Posterior cingulate gyrus (tissue), 11 donors: ENCODE results near the gene FHIP1B.
A peak's percentile ranks its signal among the peaks of the same experiment; 100 is the strongest.
"Not testable (repeated sequence)": the region's sequence is repeated elsewhere in the genome, so short reads cannot be mapped to it uniquely, and the experiment has no call there.

Source experiments
- DNase-seq, 10 donors: peaks; one replicate each; pipeline versions ENCODE4 v3.0.0 to v3.0.0-alpha.2; 2020 to 2021; ENCODE audit warnings: mixed read lengths in 3 of 10
- intact Hi-C: fragments of 100-400 bp; cut with DNase I; formaldehyde crosslinking; loops from one replicate; pipeline ENCODE4 v1.15.1; 2023

Gene FHIP1B

GRCh38 chr11:6234387-6235107 lies at the start of gene FHIP1B:
TSS of gene FHIP1B (minus strand) at chr11:6234636. CDS start at chr11:6224516, 10,120 bp downstream.
- peak; percentile 99 to 100 (median 100) for DNase-seq
- intact Hi-C loops, result loop anchor here (1.0 kb wide), 1 partner anchor 24 kb away; no protein-coding TSS in a partner anchor

DNA sequence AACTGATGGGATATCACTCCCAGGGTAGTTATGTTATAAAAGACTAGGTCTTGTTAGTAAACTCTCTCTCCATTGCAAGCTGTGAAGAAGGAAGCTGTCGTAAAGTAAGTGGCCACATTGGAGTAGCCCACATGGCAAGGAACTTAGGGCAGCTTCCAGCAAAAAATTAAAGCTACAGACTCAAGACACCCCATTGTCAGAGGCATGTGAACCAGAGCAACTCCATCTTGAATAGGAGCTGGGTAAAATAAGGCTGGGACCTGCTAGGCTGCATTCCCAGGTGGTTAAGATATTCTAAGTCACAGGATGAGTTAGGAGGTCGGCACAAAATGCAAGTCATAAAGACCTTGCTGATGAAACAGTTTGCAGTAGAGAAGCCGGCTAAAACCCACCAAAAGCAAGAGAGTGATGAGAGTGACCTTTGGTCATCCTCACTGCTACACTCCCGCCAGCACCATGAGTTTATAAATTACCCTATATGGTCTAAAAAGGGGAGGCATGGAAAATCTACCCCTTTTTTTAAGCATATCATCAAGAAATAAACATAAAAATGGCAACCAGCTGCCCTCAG lies 49.1 kb upstream of the FHIP1B start:
- DNase-seq, result no peak
- intact Hi-C loops, result no loop called here

GRCh38 chr11:6280809-6281208 lies 46.4 kb upstream of the FHIP1B start:
- intact Hi-C loops, result not testable (repeated sequence)

GRCh38 chr11:6273188-6273587 lies 38.8 kb upstream of the FHIP1B start:
- DNase-seq, result peak in 4 of 10 donors; percentile 24 to 85 (median 48)
- intact Hi-C loops, result no loop called here

More at GRCh38 chr11:6280809-6281208, 46.4 kb upstream of the FHIP1B start:
- not testable (repeated sequence) for DNase-seq

DNA sequence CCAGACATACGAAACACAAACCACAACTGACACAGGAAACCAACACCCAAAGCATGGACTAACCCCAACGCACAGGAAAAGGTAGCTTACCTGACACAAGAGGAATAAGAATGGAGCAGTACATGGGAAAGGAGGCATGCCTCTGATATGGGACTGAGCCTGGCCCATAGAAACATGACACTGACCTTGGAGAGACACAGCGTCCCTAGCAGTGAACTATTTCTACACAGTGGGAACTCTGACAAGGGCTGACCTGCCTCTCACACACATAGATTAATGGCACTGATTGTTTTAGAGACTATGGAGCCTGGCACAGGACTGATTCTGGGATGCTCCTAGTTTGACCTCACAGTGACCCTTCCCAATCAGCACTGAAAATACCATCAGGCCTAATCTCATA lies 37.2 kb upstream of the FHIP1B start:
- DNase-seq, result no peak
- intact Hi-C loops, result no loop called here

DNA sequence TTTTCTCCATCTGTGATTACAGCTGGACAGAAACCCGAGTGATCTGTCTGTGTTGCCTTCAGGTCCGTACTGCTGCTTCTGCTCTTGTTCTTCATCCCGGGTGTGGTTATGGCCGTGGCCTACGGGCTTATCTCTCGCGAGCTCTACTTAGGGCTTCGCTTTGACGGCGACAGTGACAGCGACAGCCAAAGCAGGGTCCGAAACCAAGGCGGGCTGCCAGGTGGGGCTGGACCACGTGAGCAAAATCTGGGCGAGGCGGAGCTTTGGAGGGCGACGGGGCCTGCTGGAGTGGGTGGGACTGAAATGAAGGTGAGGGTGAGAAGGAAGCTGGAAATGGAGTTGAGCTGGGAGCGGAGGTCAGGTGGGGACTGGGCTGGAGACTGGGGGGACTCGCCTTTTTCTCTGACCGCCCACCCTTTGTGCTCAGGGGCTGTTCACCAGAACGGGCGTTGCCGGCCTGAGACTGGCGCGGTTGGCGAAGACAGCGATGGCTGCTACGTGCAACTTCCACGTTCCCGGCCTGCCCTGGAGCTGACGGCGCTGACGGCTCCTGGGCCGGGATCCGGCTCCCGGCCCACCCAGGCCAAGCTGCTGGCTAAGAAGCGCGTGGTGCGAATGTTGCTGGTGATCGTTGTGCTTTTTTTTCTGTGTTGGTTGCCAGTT lies 36.3 kb upstream of the FHIP1B start:
- intact Hi-C loops, result no loop called here
- no peak for DNase-seq

DNA sequence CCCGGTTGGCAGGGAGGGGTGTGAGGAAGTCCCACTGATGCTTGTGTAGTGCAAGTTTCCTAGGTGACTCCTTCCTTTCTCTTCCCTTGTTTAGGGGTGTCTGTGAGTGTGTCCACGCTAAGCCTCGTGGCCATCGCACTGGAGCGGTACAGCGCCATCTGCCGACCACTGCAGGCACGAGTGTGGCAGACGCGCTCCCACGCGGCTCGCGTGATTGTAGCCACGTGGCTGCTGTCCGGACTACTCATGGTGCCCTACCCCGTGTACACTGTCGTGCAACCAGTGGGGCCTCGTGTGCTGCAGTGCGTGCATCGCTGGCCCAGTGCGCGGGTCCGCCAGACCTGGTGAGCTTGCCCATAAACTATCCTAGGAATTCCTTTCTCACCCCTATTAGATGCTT lies 35.6 kb upstream of the FHIP1B start:
- intact Hi-C loops, result no loop called here
- DNase-seq, result peak in 2 of 10 donors; percentile 64 to 69

DNA sequence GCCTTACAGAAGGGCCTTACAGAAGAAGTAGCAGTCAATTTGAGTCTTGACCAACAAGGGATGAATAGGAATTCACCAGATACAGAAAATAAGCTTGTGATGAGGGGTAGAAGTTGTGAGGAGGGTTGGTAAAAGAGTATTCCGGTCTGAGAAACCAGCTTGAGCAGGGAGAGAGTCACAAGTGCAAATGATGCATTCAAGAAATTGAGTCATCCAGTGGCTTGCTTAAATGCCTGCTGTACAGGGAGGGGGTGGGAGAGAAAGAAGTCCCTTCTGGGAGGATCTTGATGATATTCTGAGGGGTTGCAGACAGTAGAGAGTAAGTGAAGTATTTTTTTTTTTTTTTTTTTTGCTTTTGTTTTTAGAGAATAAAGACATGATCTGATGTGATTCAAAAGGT lies 34.4 kb upstream of the FHIP1B start:
- no peak for DNase-seq
- intact Hi-C loops, result no loop called here

DNA sequence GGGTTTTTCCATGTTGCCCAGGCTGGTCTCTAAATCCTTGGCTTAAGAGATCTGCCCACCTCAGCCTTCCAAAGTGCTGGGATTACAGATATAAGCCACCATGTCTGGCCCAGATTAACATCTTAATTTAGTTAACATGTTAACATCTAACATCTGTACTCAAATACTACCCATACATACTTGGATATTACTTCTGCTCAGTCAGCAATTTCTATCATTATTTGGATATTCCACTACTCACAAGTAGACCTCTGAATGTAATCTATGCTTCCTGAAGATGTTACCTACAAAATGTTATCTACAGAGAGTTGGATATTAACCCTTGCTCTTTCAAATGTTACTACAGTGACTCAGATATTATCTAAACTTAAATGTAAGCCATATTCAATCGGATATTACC lies 29.2 kb upstream of the FHIP1B start:
- intact Hi-C loops, result no loop called here

DNA sequence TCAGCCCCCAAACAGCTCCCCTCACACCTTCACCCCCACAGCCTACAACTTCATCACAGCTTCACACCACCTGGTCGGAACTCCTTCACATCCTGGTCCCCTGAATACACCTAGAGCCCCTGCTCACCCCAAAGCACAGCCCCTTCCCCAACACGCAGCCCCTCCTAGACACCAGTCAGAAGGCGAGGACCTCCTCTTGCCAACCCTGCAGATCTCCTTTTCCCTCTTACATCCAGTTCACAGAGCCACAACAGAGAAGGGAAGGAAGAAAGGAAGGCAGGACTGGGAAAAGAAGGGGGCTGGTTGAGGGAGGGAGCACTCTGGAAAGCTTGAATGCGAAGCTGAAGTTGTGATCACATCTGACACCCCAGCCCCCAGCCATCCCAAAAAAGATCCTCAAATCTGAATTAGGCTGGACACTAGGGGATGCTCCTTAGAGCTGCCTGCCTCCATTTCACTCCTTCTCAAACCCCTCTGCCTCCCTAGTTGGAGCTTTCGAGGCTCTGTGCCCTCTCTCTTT lies 25.8 kb upstream of the FHIP1B start:
- intact Hi-C loops, result no loop called here
- DNase-seq, result peak in 1 of 10 donors; percentile 23

More for the DNA sequence above, 29.2 kb upstream of the FHIP1B start:
- DNase-seq, result no peak

DNA sequence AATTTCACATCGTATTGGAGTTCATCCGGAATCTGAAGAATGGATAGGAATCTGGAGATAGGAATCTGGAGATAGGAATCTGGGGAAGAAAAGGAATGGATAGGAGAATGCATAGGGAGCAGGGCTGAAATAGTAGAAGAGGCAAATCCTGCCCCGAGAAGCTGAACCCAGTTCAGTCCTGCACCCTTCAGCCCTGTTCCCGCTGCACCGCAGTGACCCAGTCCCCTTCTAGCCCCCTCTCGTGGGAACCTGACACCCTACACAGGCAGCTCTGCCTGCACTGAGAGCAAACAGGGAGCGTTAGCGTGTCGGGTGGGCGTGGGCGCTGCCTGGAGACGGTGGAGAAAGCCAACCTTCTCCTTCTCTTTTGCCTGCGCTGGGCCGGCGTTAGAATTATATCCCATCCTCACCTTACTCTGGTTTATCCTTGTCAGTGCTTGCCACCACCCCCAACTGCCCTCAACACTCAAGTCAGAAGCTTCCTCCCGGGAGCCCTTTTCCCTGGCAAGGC lies 24.2 kb upstream of the FHIP1B start:
- peak in 8 of 10 donors; percentile 43 to 93 (median 63) for DNase-seq
- intact Hi-C loops, result loop anchor here (1.0 kb wide), 1 partner anchor 24 kb away; the partner anchor contains the start of gene FHIP1B

GRCh38 chr11:6258141-6258540 lies 23.7 kb upstream of the FHIP1B start:
- intact Hi-C loops, result loop anchor here (1.0 kb wide), 1 partner anchor 24 kb away; the partner anchor contains the start of gene FHIP1B
- DNase-seq, result no peak

GRCh38 chr11:6253197-6253596 lies 18.8 kb upstream of the FHIP1B start:
- DNase-seq, result no peak
- intact Hi-C loops, result loop anchor here (5.0 kb wide), 1 partner anchor 64 kb away; no protein-coding TSS in a partner anchor

GRCh38 chr11:6251990-6252473 lies 17.6 kb upstream of the FHIP1B start:
- intact Hi-C loops, result loop anchor here (1.0 to 5.0 kb wide), 2 partner anchors 65 to 100 kb away; no protein-coding TSS in a partner anchor
- DNase-seq, result peak in 6 of 10 donors; percentile 34 to 91 (median 65)

DNA sequence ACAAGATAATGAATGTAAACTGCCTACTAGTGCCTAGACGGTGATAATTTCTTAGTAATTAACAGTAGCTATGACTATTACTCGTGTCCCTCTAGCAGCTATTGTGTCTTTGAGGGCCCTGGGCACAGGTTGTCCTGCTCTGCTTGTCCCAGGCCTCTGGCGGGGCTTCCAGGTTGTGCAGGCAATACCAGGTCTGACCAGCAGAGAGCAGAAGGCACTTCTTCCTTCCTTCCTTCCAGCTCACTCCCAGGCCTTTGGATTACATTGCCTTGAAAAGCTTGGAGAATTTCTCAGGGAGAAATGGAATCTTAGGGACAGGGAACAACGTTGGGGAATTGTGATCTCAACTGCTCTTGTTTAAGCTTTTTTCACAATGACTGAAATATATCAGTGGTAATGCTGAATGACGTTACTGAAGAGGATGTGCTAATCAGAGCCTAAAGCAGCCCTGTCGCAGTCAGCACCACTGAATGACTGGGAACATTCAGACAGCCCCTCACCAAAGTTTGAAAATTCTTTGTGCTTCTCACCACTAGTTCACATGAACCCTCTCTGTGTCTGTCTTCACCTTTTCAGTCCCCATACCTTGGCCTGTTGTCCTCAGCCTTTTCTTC lies 16.8 kb upstream of the FHIP1B start:
- intact Hi-C loops, result loop anchor here (1.0 to 5.0 kb wide), 2 partner anchors 66 to 101 kb away; no protein-coding TSS in a partner anchor
- peak in 9 of 10 donors; percentile 33 to 92 (median 63) for DNase-seq

DNA sequence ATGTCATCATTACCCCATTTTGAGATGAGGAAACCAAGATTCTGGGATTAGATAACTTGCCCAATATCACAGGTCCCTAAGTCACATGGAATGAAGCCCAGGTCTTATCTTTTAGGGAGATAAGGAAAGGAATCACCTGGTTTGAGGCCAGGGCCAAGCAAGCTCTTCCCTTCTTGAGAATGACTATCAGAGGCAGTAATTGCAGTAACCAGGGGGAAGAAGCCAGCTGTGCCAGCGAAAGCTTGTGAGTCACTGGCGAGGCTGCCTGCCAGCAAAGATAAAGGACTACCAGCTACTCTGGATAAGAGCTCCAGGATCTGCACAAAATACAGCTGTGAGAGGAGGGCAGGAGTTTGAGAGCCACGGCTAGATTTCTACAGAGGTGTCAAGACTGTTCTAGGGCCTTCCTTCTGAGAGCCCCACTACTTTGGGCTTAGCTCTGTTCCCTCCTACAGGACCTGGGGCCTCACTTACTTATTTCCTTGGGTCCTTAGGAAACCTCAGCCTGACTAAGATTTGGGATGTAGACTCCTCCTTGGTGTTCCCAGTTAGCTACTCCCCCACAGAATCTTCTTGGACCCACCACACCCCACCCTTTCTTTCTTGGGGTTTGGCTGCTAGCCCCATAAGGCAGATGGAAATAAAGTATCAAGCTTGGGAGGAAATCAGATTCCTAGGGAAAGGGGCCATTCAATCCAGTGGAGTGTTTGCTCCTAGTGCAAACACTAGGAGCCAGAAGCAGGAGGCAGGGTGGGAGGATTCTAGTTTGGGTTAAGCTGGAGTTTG lies 15.5 kb upstream of the FHIP1B start:
- intact Hi-C loops, result loop anchor here (5.0 kb wide), 1 partner anchor 67 kb away; no protein-coding TSS in a partner anchor

GRCh38 chr11:6248897-6249296 lies 14.5 kb upstream of the FHIP1B start:
- intact Hi-C loops, DNase-seq: not testable (repeated sequence)

More for the DNA sequence above, 15.5 kb upstream of the FHIP1B start:
- peak in 8 of 10 donors; percentile 50 to 96 (median 77) for DNase-seq

DNA sequence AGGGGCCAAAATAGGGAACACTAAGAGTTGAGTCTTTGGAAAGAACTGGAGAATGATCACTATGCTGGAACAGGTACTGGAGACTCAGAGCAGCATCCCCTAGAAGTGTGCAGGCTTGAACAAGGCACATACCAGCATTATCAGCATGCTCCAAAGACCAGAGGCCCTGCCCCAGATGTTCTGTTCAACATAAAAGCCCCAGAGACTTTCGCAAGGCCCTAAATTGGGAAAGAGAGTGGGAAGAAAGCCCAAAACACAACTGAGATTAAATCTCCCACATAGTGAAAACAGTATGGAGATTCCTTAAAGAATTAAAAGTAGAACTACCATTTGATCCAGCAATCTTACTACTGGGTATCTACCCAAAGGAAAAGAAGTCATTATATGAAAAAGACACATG lies 13.8 kb upstream of the FHIP1B start:
- DNase-seq, result no peak
- intact Hi-C loops, result no loop called here

DNA sequence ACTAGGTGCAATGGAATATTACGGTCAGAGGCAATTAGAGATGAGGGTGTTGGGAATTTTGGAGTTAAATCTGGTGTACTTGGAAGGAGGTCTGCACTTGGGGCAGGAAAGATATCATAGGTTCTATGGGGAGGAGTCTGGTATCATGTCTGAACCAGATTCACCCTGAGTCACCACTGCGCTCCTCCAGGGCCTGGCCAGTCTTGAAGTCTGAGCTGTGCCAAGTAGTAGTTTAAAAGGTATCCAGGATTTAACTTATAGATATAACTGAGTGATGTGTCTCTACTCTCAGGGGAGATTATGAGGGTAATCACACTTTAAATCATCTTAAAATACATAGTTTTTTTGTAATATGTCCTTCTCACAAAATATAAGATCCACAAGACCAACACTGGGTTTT lies 11.1 kb upstream of the FHIP1B start:
- intact Hi-C loops, result no loop called here
- no peak for DNase-seq
